Stimulated activated CD8-positive, alpha-beta memory T cell treated with anti-CD3 and anti-CD28 coated beads, Interleukin-4, amount 100 ng/mL, for 4 hours (primary cell): ENCODE measurements around the gene TMEM171.

ENCODE experiments used
- DNase-seq, 2 donors: peaks; one replicate each; pipeline ENCODE4 v3.0.0-alpha.2; 2020; ENCODE audit warnings: low read depth in 2 of 2, low spot score in 1 of 2

The TMEM171 gene, protein sequence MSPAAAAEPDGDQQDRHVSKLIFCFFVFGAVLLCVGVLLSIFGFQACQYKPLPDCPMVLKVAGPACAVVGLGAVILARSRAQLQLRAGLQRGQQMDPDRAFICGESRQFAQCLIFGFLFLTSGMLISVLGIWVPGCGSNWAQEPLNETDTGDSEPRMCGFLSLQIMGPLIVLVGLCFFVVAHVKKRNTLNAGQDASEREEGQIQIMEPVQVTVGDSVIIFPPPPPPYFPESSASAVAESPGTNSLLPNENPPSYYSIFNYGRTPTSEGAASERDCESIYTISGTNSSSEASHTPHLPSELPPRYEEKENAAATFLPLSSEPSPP

DNA sequence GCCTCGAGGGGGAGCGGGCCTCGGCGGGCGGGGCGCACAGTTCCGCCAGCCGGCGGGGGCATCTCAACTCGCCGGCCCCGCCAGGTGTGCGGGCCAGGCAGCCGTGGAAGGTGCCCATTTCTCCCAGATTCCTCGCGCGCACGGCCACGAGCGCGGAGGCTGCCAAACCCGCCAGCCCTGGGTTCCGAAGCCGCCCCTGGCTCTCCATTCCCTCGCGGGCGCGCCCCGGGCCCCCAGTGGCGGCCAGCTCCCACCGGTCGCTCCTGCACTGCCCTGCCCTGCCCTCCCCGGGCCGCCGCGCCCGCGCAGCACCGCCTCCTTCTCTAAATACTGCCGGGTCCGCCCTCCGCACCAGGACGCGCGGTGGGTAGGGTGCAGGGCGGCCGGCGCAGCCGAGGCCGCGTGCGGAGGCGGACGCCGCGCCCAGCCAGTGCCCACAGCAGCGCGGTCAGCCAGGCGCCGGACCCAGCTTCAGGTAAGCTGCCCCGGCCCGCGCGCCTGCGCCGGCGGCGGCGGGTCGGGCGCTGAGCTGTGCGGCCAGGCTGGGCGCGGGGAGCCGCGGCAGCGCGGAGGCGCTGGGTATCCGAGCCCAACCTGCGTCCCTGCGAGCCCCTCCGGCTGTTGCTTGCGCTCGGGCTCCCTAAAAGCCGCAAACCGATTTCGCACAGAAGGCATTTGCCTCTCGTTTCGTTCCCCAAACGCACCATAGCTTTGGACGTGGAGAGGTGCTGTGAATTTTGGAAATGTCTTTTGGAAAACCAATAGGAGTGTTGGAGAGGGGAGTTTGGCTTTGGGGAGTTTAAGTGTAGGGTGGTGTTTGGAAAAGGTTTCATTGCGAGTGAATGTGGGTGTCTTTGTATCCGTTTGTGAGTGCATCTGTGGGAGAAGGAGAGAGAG lies at the start of gene TMEM171:
TMEM171 (plus strand) TSS at position 354 of the 897 bp plus-strand sequence. CDS start 2,799 bp downstream, outside the sequence.
- DNase-seq: no peak

DNA sequence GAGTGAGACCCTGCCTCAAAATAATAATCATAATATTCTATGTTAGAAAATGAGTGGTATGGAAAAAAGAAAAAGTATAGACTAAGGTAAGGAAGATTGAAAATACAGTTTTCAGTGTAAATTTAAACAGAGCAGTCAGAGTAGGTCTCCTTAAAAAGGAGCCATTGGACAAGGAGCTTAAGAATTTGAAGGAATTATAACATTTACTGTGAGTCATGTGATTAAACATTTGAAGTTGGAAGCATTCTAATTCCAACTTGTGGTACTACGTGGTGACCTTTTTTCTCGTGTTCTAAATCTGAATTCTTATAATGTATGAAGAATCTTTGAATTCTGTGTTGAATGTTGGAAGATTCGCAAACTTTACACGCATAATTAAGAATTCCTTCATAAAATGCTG lies 39.3 kb upstream of the TMEM171 start:
- no peak for DNase-seq

DNA sequence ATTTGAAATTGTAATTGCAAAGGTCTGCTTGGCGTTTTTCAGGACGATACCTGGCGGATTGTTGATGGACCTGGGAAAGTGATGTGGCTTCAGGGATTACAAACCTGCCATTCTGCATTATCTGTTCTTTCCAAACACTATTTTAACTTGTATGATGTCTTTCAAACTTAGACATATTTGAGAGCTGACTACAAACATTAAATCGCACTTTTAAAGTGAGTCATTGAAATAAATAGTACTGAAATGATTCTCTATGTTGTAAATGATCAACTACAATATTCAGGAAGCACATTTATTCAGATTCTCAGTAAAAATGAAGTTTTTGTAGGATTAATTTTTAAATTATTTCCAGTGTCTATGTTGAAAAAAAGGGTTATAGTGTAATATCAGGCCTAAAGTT lies 32.3 kb upstream of the TMEM171 start:
- no peak for DNase-seq

DNA sequence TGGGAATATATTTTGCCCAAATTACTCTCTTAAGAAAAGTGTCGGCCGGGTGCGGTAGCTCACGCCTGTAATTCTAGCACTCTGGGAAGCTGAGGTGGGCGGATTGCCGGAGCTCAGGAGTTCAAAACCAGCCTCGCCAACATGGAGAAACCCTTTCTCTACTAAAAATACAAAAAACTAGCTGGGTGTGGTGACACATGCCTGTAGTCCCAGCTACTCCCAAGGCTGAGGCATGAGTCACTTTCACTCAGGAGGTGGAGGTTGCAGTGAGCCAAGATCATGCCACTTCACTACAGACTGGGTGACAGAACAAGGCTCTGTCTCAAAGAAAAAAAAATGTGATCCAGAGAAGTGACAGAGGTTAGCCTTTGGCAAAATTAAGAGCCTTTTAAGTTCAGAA lies 26.4 kb upstream of the TMEM171 start:
- DNase-seq: no peak

DNA sequence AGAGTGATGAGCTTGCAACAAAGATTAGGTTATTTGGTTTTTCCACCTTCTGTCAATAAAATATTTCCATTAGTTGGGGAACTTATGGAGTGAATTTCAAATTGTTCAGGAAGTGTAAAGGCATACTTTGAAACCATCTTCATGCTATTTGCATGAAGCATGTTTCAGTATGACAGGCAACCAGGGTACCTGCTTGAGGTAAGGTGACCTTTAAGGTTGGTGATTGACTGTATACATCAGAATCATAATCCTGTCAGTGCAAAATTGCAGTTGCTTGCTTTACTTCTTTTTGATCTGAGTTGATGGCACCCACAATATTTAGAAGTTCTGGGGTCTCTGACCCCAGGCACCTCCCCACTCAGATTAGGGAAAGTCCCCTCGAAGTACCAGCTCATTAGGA lies 26.0 kb upstream of the TMEM171 start:
- no peak for DNase-seq

DNA sequence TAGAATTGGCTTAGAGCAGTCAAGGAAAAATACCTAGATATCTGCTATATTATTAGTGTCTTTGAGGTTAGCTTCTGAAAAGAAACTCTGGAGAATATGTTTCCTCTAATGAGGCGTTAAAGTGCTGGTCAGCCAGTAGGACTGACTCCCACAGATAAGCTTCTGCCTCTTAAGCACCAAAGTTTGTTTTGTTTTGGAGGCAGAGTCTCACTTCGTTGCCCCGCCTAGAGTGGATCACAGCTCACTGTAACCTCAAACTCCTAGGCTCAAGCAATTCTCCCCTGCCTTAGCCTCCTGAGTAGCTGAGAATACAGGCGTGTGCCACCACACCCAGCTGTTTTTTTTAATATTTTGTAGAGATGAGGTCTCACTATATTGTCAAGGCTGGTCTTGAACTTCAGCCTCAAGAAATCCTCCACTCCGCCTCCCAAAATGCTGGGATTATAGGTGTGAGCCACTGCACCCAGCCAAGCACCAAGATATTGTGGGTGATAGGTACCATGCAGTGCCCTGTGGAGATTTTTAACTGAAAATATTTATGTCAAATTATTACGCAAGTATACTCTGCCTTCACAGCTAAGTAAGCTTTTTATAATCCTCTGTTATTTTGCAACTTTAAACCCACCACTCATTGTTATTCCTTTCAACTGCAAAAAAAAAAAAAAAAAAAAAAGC lies 24.7 kb upstream of the TMEM171 start:
- no peak for DNase-seq

DNA sequence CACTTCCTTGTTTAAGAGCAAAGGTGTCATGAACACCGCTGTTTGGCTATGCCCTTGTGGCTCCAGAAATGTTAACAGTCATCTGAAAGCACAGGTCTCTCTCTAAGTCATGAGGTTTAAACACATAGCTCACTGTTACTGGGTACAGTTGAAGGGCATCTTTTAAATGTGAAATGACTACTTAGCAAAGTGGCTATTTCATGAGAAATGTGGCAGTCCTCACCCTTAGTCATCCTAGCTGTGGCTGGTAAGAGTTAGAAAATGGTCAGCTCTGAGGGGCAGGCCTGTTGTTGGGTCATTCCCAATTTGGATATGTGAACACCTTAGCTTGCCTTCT lies 24.2 kb upstream of the TMEM171 start:
- no peak for DNase-seq

DNA sequence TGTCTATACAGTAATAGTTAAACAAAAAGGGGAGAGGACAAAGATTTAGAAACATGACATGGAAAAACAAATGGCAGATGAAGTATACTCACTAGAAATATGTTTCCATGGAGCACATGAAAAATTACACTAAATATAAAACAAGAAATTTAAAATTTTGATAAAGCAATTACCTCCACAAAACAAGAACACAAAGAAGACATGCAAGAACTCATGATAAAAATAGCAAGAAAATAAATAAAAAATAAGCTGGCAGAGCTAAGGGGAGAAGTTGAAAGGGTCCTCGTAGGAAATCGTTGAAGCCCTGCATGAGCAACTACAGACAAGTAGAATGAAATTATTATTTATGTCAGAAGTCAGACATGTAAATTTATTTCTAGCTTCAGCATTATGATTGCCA lies 22.6 kb upstream of the TMEM171 start:
- no peak for DNase-seq

DNA sequence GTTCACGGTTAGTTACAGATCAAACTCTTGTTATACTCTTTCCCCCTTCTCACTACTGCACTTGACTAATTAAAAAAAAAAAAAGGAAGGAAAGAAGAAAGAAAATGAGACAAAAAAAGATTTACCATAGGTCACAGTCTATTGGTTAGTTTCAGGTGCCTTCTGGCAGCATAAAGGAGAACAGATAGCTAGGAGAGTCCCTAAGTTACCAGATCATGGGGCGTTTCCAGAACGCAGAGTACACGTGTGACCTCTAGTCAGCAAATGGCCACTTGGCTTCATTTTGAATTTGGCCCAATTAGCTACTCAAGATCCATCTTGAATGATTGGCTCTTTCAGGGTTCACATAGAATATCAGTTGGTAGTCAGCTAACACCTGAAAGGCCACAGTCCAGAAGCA lies 20.3 kb upstream of the TMEM171 start:
- DNase-seq: no peak

DNA sequence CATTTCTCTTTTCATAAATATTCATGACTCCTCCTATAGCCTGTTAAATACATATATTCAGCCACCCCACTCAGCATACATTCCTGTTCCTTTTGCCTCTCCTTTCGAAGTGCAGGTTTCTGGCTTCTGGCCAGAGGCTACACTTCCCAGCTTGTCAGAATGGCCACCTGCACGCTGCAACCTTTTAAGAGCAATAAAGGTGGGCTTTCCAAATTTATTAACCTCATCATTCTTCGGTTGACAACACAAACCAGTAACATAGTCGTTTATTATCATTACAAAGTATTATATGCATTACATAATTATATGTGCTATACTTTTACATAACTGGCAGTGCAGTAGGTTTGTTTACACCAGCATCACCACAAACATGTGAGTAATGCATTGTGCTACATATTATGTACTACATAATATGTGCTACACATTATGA lies 16.5 kb upstream of the TMEM171 start:
- no peak for DNase-seq

DNA sequence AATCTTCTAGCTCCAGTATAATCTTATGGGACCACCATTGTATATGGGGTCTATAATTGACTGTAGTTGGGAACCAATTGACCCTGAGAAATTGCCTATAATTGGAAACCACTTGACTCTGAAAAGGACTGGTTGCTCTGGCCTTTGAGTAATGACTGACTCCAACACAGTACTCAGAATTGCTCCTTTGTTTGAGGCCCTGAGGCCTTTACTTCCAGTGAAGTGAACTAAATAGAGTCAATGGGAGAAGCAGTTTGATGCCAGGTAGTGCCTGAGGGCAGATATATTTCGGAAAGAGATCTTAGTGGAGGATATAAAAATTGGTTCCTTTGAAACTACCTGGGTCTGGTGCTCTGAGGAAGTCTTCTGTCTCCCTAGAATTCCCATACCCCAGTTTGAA lies 16.0 kb upstream of the TMEM171 start:
- DNase-seq: no peak

DNA sequence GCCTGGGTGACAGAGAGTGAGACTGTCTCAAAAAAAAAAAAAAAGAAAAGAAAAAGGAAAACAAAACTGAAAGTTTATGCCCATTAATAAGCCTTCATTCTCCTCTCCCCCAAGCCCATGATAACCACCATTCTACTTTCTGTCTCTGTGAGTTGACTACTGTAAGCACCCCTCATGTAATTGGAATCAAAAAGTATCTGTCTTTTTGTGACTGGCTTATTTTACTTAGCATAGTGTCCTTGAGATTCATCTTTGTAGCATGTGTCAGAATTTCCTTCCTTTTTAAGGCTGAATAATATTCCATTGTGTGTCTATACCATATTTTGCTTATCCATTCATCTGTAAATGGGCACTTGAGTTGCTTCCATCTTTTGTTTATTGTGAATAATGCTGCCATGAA lies 14.0 kb upstream of the TMEM171 start:
- no peak for DNase-seq

DNA sequence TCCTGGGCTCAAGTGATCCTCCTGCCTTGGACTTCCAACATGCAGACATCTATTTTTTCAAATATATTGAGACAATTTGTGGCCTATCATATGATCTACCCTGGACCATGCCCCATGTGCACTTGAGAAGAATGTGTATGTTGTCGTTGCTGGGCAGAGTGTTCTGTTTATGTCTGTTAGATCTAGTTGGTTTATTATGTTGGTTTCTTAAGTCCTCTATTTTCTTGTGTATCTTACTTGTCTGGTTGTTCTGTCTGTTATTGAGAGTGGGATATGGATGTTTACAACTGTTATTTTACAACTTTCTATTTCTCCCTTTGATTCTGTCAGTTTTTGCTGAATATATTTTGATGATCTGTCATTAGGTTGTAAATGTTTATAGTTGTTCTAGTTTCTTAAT lies 10.2 kb upstream of the TMEM171 start:
- DNase-seq: no peak

DNA sequence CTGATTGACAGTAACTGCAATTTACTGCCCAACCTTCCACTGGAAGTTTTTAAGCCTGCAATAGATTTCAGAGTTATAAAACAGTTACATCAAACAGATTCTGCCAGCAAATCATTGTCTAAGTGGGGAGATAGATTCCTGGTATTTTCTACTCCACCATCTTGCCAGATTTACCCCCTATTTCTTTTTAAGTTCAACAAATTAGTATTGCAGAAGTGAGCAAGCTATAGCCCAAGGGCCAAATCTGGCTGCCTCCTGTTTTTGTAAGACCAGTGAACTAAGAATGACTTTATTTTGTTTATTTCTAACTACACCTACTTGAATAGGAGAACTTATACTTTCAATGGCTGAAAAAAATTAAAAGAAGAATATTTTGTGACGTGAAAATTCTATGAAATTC lies 8.8 kb upstream of the TMEM171 start:
- DNase-seq: no peak

DNA sequence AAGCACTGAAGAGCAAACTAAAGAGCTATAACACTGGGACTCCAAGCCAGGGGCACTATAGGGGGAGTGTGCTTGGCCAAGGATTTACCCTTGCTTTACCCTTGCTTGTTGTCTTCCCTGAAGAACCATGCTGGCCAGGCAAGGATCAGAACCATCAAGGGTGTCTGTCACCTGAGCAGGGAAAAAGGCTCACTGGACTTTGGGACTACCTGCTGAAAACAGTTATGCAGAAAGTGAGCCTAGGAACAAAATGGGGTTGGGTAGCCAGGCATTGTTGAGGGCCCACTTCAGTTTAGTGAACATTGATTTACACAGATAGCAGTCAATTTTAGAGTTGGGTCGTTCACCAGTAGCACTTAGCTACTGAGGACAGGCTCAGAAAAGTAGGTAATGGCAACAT lies 8.0 kb upstream of the TMEM171 start:
- DNase-seq: no peak

DNA sequence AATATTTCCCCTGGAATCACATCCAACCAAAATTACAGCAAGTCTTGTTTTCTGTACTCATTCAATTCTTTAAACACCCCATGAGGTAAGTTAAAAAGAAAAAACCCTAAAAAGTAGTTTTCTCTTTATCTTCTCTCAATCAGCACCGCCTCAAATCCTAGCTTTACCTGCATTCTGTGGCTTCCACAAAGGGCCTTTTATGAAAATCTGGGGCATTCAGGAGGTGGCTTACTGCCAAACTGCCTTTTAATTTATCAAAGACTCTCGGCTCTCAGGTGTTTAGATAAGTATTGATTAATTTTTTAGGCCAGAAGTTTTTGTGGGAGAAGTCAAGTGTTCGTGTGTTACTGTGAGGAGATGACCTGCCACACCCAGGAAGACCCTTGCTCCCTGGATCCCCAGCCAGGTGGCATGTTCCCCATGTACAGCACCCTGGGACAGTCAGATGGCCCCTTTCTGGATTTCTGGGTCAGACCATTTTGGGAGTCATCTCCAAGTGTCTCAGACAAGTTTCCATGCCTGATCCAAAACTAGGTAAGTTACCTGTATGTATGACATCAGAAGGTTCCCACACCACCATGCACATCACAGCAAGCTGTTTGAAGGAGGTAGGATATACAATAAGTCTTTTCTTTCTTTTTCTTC lies 6.2 kb upstream of the TMEM171 start:
- DNase-seq: no peak

DNA sequence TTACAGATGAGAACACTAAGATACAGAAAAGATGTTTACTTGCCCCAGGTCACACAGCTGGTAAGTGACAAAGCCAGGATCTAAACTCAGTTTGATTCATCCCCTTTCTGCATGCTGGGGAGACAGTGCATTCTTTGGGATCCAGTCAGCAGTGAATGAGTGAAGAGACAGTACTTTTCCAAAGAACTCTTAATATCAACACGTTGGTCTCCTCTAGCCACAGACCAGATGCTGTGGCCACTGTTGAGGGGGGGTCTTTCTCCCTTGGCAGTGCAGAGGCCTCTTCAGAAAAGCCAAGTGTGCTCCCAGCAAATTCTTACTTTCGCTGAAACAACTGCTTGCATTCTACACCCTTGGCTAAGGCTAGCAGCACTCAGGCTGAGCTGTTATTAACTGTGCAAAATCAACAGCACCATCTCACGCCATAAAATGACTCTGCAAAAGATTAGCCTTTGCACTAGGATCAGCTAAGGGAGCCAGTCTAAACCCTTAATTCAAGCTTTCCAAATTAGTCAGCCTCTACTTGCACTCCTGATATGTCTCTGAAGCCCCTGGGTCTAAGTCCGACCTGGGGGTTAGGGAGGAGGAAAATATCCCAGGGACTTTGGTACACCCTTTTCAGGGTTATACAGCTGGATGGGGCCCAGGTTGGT lies 4.8 kb upstream of the TMEM171 start:
- no peak for DNase-seq

DNA sequence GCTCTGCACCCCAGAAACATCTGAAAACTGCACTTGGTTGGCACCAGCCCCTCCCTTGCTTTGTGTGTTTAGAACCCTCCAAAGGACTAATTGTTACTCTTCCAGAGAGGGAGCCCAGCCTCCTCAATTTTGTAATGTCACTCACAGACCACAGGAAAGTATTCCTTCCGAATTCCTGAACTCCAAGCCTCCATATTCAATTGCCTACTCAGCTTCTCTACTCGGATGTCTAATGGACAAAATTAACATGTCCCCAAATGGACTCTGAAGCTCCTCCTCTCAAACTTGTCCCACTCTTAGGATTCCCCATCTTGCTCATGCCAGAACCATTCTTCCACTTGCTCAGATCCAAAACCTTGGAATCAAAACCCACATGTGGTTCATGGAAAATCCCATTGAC lies 3.9 kb upstream of the TMEM171 start:
- no peak for DNase-seq

DNA sequence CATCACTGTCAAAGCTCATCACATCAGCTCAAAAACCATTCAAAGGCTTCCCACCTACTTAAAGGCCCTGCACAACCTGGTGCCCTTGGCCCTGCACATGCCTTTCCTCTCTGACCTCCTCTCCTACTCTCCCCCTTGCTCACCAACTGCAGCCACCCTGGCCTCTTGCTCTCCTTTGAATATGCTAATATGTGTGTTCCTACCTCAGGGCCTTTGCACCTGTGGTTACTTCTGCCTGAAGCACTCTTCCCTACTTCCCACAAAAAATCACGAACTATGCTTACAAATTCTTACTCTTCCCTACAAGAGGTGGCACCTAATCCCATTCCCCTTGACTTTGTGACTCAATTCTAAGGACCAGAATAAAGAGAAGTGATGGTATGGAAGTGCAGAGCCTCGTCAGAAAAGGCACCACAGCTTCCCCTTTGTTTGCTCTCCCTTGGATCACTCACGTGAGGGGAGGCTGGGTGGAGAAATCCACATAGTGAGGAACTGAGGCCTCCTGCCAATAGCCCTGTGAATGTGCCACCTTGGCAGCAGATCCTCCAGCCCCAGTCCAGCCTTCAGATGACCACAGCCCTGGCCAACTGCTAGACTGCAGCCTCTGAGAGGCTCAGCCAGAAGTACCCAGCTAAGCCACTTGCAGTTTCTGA lies 3.2 kb upstream of the TMEM171 start:
- DNase-seq: no peak

DNA sequence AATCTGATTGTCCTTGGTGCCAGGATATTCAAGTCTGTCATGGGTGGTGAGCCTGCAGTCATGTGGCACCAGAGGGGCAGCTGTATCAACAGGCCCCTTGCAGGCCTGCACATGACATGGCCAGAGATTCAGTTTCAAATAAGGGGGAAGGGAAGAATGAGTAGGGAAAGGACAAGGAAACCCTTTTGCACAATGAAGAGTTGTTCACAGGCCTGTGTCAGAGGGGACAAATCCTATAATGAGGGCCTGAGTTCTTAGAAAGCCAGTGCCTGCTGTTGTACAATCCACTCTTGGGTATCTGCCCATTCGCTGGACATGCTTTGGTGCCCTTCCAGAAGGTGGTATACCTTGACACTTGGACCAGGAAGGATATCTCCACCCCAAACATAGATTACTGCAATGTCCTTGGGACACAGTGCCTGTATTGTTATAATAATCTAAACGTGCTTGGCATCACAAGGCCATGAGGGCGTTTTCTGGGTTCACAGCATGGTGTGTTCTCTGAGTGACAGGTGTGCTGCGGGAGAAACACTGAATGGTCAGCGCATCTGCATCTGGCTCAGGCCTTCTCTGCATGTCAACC lies 1.9 kb upstream of the TMEM171 start:
- no peak for DNase-seq
